ENCODE data around the gene SLC39A13.

SLC39A13 gene

GRCh38 chr11:47369676-47370075, 38.7 kb upstream of the SLC39A13 start:
- H3K4me3 ChIP-seq (ENCODE audit: low read depth, low read length), result no peak overlapping the region
- no peak for DNase-seq (ENCODE audit: low read depth)
- TF ChIP-seq CTCF (IDR thresholded peaks at IDR 0.05; ENCODE audit: insufficient read depth, low read depth, low read length, missing control alignments), result no peak

- H3K4me3 ChIP-seq (ENCODE audit: low read depth, low read length), result no peak overlapping the region
- TF ChIP-seq CTCF (IDR thresholded peaks at IDR 0.05; ENCODE audit: insufficient read depth, low read depth, low read length, missing control alignments), result no peak
- DNase-seq (ENCODE audit: low read depth), result no peak
These were observed 36.0 kb upstream of the SLC39A13 start for GRCh38 chr11:47372422-47372821.

- TF ChIP-seq CTCF (IDR thresholded peaks at IDR 0.05; ENCODE audit: insufficient read depth, low read depth, low read length, missing control alignments), result peak; percentile 98
- no peak overlapping the region for H3K4me3 ChIP-seq (ENCODE audit: low read depth, low read length)
- DNase-seq (ENCODE audit: low read depth), result peak; percentile 81
These were observed 34.3 kb upstream of the SLC39A13 start for GRCh38 chr11:47373876-47374719.

GRCh38 chr11:47374720-47375019, 33.7 kb upstream of the SLC39A13 start:
- no peak overlapping the region for H3K4me3 ChIP-seq (ENCODE audit: low read depth, low read length)
- TF ChIP-seq CTCF (IDR thresholded peaks at IDR 0.05; ENCODE audit: insufficient read depth, low read depth, low read length, missing control alignments), result no peak
- DNase-seq (ENCODE audit: low read depth), result no peak

GRCh38 chr11:47375020-47375419, 33.4 kb upstream of the SLC39A13 start:
- DNase-seq (ENCODE audit: low read depth), result no peak
- no peak overlapping the region for H3K4me3 ChIP-seq (ENCODE audit: low read depth, low read length)
- TF ChIP-seq CTCF (IDR thresholded peaks at IDR 0.05; ENCODE audit: insufficient read depth, low read depth, low read length, missing control alignments), result no peak

GRCh38 chr11:47375546-47376085, 32.8 kb upstream of the SLC39A13 start:
- no peak for DNase-seq (ENCODE audit: low read depth)
- TF ChIP-seq CTCF (IDR thresholded peaks at IDR 0.05; ENCODE audit: insufficient read depth, low read depth, low read length, missing control alignments), result no peak

GRCh38 chr11:47376107-47376524, 32.3 kb upstream of the SLC39A13 start:
- peak overlapping the region; percentile 91 for H3K4me3 ChIP-seq (ENCODE audit: low read depth, low read length)
- no peak for TF ChIP-seq CTCF (IDR thresholded peaks at IDR 0.05; ENCODE audit: insufficient read depth, low read depth, low read length, missing control alignments)
- no peak for DNase-seq (ENCODE audit: low read depth)

More at GRCh38 chr11:47375546-47376085, 32.8 kb upstream of the SLC39A13 start:
- no peak overlapping the region for H3K4me3 ChIP-seq (ENCODE audit: low read depth, low read length)

All from GM12865 (cell line).